GM19328 (cell line): ENCODE measurements around the gene NELL1.

Experiments
- ATAC-seq: cut with Tn5 transposase; IDR thresholded peaks from one replicate; pipeline ENCODE4 v1.9.1; 2021; ENCODE audit warnings: mild to moderate bottlenecking, moderate library complexity; ENCODE audit not compliant: unreplicated experiment

NELL1 gene

GRCh38 chr11:21465920-21466319 lies 796.5 kb downstream of the NELL1 start:
- no peak for ATAC-seq

DNA sequence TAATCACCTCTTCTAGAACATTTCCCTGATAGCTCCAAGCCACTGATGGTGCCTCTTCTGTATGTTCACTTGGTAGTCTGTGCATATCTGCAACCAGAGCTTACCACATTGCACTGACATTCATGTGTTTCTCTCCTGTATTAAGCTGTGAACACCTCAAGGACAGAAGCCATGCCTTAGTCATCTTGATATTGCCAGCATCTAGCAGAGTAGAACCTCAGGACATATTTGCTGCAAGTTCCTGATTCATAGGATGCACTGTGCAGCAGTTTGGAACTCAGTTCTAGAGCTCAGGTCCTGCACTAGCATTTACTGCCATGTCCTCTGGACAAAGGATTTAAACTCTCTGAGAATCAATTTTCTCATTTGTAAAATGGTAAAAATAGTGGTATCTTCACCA lies 801.1 kb downstream of the NELL1 start:
- ATAC-seq, result no peak

GRCh38 chr11:21472261-21472660 lies 802.9 kb downstream of the NELL1 start:
- ATAC-seq, result no peak

GRCh38 chr11:21474529-21474928 lies 805.1 kb downstream of the NELL1 start:
- ATAC-seq, result no peak

DNA sequence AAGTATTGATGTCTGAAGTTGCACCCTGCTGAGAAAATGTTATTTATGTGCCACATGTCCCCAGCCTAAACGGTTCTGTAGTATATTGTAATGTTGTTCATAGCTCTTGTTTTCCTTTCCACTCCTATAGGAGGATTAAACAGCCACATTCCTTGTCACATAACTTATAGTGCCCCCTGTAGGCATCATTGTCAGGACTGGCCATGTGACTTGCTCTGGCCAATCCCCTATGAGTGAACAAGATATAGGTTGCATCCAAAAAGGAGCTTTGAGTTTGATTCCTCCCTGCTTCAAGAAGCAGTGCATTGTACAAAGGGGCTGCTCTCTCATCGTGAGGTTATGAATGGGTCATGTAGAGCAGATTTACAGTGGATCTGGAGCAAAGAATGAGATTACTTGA lies 805.9 kb downstream of the NELL1 start:
- no peak for ATAC-seq

GRCh38 chr11:21476588-21476987 lies 807.2 kb downstream of the NELL1 start:
- ATAC-seq, result no peak

DNA sequence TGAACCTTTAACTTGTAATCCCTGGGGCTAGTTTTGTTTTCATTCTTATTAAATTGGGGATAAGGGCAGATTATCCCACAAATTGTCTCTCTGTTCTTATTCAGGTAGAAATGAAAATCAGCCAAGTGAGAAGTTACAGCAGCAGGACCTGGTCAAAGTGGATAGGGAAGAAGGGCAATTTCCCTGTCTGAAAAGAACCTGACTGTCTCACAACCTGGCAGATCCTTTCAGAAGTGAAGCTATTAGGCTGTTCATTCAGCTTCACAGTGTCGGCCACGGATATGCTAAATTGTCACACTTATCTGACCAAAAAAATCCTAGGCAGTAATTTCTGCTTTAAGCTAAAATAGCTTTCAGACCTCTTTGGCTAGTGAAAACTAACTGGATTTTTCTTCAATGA lies 810.9 kb downstream of the NELL1 start:
- ATAC-seq, result no peak

DNA sequence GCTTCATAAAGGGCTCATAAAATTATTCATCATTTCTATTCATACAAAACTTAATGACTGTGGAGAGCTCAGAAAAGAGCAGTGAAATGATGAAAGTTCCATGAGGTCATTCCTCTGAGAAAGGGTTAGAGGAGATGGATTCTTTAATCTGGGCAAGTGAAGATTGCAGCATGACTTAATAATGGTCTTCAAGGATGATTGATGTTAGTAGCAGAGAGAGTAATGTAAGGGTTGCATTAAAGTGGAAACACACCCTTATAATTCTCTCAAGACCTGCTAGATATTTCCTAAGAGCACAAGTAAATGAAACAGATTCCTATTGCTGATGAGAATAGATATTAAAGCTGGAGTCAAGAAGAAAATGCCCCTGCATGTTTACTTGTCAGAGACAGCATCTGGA lies 811.9 kb downstream of the NELL1 start:
- no peak for ATAC-seq

DNA sequence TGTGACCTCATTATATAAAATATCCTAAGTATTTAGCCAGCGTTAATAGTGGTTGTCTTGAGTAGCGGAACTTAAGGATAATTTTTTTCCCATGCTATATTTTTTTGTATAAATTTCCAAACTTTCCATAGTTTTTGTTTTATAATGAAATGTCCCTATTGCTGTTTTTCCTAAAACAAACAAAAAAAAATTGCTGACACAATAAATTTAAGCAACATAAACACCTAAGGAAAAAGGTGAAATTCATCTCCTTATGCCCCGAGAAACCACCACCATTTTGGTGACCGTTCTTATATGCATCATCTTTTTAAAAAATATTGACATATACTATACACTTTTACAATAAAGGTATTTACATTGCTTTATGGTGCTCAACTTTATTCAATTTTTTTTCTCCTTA lies 814.7 kb downstream of the NELL1 start:
- no peak for ATAC-seq

GRCh38 chr11:21485006-21485405 lies 815.6 kb downstream of the NELL1 start:
- no peak for ATAC-seq

GRCh38 chr11:21485426-21485825 lies 816.0 kb downstream of the NELL1 start:
- no peak for ATAC-seq

GRCh38 chr11:21489416-21490115 lies 820.2 kb downstream of the NELL1 start:
- ATAC-seq, result no peak

GRCh38 chr11:21492931-21493330 lies 823.5 kb downstream of the NELL1 start:
- ATAC-seq, result no peak

DNA sequence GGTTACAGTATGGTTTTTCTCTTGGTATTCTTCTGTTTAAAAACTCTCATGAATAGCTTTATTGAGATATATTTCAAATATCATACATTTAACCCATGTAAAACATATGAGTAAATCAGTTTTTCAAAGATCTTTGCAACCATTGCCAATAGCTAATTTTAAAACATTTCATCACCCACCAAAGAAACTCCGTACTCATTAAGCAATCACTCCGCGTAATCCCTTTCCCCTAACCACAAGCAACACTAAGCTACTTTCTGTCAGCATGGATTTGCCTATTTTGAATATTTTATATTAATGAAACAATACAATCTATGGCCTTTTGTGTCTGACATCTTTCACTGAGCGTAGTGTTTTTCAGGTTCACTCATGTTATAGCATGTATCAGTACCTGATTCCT lies 825.6 kb downstream of the NELL1 start:
- ATAC-seq, result no peak

- ATAC-seq, result no peak
Observed at GRCh38 chr11:21495879-21496278, 826.5 kb downstream of the NELL1 start.

- no peak for ATAC-seq
Observed at GRCh38 chr11:21501245-21501644, 831.9 kb downstream of the NELL1 start.

DNA sequence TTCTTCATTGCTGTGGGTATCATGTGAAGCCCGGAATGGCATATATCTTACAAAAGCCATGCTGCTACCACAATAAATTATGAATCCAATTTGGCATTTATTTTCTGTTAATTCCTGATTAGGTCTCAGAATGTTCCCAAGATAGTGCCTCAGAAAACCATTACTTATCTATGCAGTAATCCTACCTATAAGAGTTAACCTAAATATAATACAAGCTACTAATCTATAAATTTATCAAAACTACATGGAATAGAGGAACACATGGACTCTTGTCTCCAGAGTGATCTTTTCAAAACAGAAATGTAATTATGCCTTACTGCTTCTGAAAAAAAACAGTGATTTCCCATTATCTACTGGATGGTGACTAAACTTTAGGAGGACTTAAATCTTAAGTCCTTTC lies 835.7 kb downstream of the NELL1 start:
- ATAC-seq, result no peak

DNA sequence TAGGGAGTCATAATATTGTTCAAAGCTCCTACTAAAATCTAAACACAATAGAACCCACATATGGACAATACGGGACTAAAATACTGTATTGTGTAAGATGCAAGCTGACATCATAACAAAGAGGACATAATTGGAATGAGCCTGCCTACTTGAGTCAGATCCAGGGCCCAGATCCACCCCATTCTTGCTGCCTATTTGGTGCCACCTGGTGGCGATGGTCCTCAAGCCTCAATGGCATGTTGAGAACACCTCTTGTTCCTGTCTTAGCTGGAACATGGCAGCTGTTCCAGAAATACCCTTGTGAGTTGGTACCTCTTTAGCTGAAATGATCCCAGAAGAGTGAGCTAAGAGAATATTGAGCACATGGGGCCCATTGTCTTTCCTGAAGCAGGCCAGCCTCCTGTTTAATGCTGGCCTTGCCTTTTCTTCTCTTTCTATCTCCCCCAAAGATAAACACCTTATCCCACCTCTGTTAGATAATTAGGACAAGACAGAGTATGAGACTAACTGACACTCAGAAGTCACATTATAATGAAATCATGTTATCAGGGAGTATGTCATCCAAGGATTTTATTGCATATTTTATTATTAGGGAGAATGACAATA lies 842.6 kb downstream of the NELL1 start:
- ATAC-seq, result peak; percentile 64

GRCh38 chr11:21514316-21514715 lies 844.9 kb downstream of the NELL1 start:
- no peak for ATAC-seq

DNA sequence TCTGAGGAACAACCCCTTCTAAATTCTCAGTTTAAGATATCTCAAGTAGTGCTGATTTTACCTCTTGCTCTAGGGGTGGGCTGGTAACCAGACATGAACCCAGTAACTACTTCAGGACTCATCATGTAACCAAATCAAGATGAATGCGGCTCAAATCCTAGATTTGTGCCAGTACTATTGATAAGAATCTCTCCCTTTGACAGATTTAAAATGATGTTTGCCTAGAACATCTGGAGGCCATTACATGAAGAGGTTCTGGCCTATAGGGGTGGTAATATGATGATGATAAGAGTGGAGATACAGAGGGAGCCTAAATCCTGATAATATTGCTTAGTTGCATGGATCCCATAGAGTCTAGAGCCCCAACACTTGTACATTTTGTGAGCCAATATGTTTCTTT lies 850.9 kb downstream of the NELL1 start:
- no peak for ATAC-seq

GRCh38 chr11:21529187-21529586 lies 859.8 kb downstream of the NELL1 start:
- ATAC-seq, result no peak

DNA sequence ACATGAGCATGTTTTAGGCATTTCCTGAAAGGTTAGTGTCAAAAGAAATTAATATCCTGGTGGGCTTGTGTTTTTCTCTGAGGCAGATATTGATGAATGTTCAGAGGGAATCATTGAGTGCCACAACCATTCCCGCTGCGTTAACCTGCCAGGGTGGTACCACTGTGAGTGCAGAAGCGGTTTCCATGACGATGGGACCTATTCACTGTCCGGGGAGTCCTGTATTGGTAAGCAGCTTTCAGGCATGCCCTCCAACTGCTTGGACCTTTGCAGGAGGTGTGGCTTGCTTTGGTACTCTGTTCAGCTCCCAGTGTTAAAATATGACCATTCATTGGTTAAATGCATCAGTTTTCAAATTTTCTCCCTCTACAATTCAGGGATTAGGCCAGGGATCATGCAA lies 864.9 kb downstream of the NELL1 start:
- no peak for ATAC-seq

- ATAC-seq, result no peak
Observed at GRCh38 chr11:21537980-21538379, 868.6 kb downstream of the NELL1 start.
